Osteocyte (in vitro differentiated cells): ENCODE results near the gene EDN3. TPM values are rescaled to one million over a fixed set of nuclear protein-coding genes. Genes with fewer than 3 reads are reported as not detected.

Experiments used
- DNase-seq: peaks from one replicate; pipeline ENCODE4 v3.0.0; 2021; ENCODE audit warnings: mixed read lengths; ENCODE audit not compliant: unreplicated experiment; ENCODE audit errors: extremely low spot score
- H3K27ac Mint-ChIP-seq: one replicate; pipeline ENCODE4 v1.8.0; 2021; ENCODE audit warnings: mild to moderate bottlenecking, mixed read lengths; ENCODE audit not compliant: unreplicated experiment
- H3K27me3 Mint-ChIP-seq: one replicate; pipeline ENCODE4 v1.8.0; 2021; ENCODE audit warnings: mixed read lengths; ENCODE audit not compliant: unreplicated experiment
- H3K36me3 Mint-ChIP-seq: one replicate; pipeline ENCODE4 v1.8.0; 2021; ENCODE audit warnings: mixed read lengths; ENCODE audit not compliant: unreplicated experiment
- H3K4me1 Mint-ChIP-seq: one replicate; pipeline ENCODE4 v1.8.0; 2021; ENCODE audit warnings: mixed read lengths; ENCODE audit not compliant: unreplicated experiment
- H3K4me3 Mint-ChIP-seq: one replicate; pipeline ENCODE4 v1.8.0; 2021; ENCODE audit warnings: mild to moderate bottlenecking, moderate library complexity, mixed read lengths; ENCODE audit not compliant: unreplicated experiment
- H3K9me3 Mint-ChIP-seq: one replicate; pipeline ENCODE4 v1.8.0; 2021; ENCODE audit warnings: mixed read lengths; ENCODE audit not compliant: unreplicated experiment
- CTCF ChIP-seq: fragments of 200-600 bp; sonication (generic); IDR thresholded peaks from 2 replicates; pipeline ENCODE4 v1.5.0; 2021; ENCODE audit warnings: antibody characterized with exemption, mild to moderate bottlenecking, moderate library complexity
- total RNA-seq: library from RNA; stranded (reverse); gene quantifications from 2 replicates; pipeline ENCODE4 v1.2.1, GENCODE V29; 2021

Gene EDN3
- total RNA-seq, 1 donor from 2014 or later, result not detected

DNA sequence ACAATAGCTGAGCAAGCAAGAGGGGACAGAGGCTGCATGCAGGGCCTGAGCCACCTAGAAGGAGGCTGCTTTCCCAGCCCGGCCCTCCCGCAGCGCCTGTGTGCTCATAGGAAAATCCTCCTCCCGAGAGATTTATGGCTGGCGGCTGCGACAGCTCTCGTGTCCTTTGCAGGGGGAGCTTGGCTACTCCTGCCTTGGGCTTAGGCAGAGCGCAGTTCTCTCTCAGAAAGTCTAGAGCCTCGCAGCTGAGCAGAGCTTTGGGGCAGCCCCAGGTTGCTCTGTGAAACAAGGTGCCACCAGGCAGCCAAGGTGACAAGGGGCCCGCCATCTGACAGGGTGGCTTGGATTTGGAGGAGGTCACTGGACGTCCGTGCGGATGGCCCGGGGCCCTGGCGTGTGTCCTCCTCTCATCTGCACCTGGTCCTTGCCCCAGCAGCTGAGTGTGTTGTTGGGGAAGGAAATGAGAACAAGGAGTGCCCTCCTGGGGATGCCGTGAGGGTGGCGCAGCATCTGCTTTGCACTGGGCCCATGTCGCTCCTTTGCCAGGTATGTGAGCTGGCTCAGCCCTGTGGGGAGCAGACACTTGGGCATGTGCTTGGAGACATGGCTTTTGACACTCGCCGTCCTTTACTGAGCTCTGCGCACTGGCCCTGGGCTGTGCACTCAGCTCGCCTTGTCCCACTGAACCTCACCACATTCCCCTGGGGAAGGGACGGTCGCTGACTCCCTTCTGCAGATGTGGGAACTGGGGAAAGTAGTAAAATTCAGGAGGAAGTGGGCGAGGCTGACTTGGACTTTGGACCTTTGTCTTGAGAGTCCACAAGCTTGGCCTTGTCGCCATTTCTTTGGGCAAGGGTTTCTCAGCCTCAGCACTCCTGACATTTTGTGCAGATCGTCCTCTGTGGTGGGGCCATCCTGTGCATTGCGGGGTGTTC, 41.9 kb downstream of the EDN3 start:
- H3K36me3 Mint-ChIP-seq, result no peaks in the 10 kb centered on the region
- H3K4me1 Mint-ChIP-seq, result no peaks in the 10 kb centered on the region
- no peak for TF ChIP-seq CTCF
- H3K9me3 Mint-ChIP-seq, result peaks cover 5% of the 10 kb centered on the region
- H3K27me3 Mint-ChIP-seq, result no peaks in the 10 kb centered on the region
- H3K4me3 Mint-ChIP-seq, result no peak overlapping the region
- H3K27ac Mint-ChIP-seq, result no peak overlapping the region
- no peak for DNase-seq

- Mint-ChIP-seq H3K4me3 (no peak overlapping the region), H3K27me3 (no peaks in the 10 kb centered on the region), H3K36me3 (no peaks in the 10 kb centered on the region), H3K4me1 (no peaks in the 10 kb centered on the region), H3K27ac (no peak overlapping the region), H3K9me3 (peaks cover 5% of the 10 kb centered on the region)
- no peak for TF ChIP-seq CTCF
- no peak for DNase-seq
Measured at GRCh38 chr20:59346061-59346460, 45.6 kb downstream of the EDN3 start.

DNA sequence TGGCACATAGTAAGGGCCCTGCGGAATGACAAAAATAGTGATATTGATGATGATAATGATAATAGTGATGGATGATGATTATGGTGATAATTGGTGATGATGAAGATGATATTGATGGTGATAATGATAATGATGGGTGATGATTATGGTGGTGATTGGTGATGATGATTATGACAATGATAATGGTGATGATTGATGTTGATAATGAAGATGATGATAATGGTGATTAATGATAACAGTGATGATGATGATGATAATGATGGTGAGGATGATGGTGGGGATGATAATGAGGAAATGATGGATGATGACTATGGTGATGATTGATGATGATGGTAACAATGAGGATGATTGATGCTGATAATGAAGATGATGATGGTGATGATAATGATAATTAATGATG, 48.9 kb downstream of the EDN3 start:
- Mint-ChIP-seq H3K27me3 (no peaks in the 10 kb centered on the region), H3K4me1 (no peaks in the 10 kb centered on the region), H3K4me3 (no peak overlapping the region), H3K36me3 (no peaks in the 10 kb centered on the region), H3K9me3 (no peaks in the 10 kb centered on the region), H3K27ac (no peak overlapping the region)
- no peak for DNase-seq
- no peak for TF ChIP-seq CTCF

- no peak overlapping the region for H3K4me3 Mint-ChIP-seq
- TF ChIP-seq CTCF, result no peak
- H3K36me3 Mint-ChIP-seq, result no peaks in the 10 kb centered on the region
- H3K4me1 Mint-ChIP-seq, result no peaks in the 10 kb centered on the region
- no peaks in the 10 kb centered on the region for H3K9me3 Mint-ChIP-seq
- H3K27me3 Mint-ChIP-seq, result no peaks in the 10 kb centered on the region
- DNase-seq, result no peak
- H3K27ac Mint-ChIP-seq, result no peak overlapping the region
Measured at GRCh38 chr20:59350330-59351156, 50.1 kb downstream of the EDN3 start.
